A673 (cell line): ENCODE data around the gene SLC26A1. TPM values are rescaled to one million over a fixed set of nuclear protein-coding genes. Genes with fewer than 3 reads are reported as not detected.

ENCODE experiments used
- BruUV-seq: library from RNA; stranded (reverse); fragments of 400-500 nt; replicated peaks from 2 replicates; lab custom pipeline; 2021; lab: Mats Ljungman, UMichigan
- CTCF ChIA-PET: fragments of 300-600 bp; sonication (Branson Sonifier 250); formaldehyde crosslinking; loops from one replicate; lab custom pipeline; 2022; ENCODE audit warnings: antibody characterized with exemption; lab: Charles Lee
- POLR2A ChIA-PET: fragments of 300-600 bp; sonication (Branson Sonifier 250); formaldehyde crosslinking; loops from one replicate; lab custom pipeline; 2022; ENCODE audit warnings: antibody characterized with exemption; ENCODE audit not compliant: low non-redundant PET; lab: Charles Lee
- DNase-seq: peaks from one replicate; pipeline ENCODE4 v3.0.0-alpha.2; 2015; ENCODE audit warnings: low spot score
- H3K27ac ChIP-seq: fragments of 200-600 bp; sonication (generic); 2 replicates; pipeline ENCODE4 v1.5.1; 2016; ENCODE audit warnings: mixed run types, low read depth, mild to moderate bottlenecking, mixed read lengths, antibody characterized with exemption, low read length; ENCODE audit not compliant: poor library complexity, severe bottlenecking
- H3K27me3 ChIP-seq: fragments of 200-600 bp; sonication (generic); replicated peaks from 2 replicates; pipeline ENCODE4 v1.6.1; 2017; ENCODE audit warnings: mixed run types, low read depth, mild to moderate bottlenecking, mixed read lengths, antibody characterized with exemption, low read length; ENCODE audit not compliant: insufficient read depth, poor library complexity
- H3K36me3 ChIP-seq: fragments of 200-600 bp; sonication (generic); 2 replicates; pipeline ENCODE4 v1.6.1; 2016; ENCODE audit warnings: mixed run types, mild to moderate bottlenecking, mixed read lengths, antibody characterized with exemption, low read length; ENCODE audit not compliant: insufficient read depth, poor library complexity, severe bottlenecking
- H3K4me1 ChIP-seq: fragments of 200-600 bp; sonication (generic); 2 replicates; pipeline ENCODE4 v1.6.1; 2017; ENCODE audit warnings: mixed run types, mild to moderate bottlenecking, mixed read lengths, antibody characterized with exemption, low read length; ENCODE audit not compliant: insufficient read depth, poor library complexity, severe bottlenecking
- H3K4me3 ChIP-seq: fragments of 200-600 bp; sonication (generic); 2 replicates; pipeline ENCODE4 v1.5.1; 2016; ENCODE audit warnings: low read depth, mixed run types, mild to moderate bottlenecking, mixed read lengths, low read length; ENCODE audit not compliant: poor library complexity, severe bottlenecking
- H3K9me3 ChIP-seq: fragments of 200-600 bp; sonication (generic); 2 replicates; pipeline ENCODE4 v1.6.1; 2016; ENCODE audit warnings: mixed run types, low read depth, mild to moderate bottlenecking, mixed read lengths, antibody characterized with exemption, low read length; ENCODE audit not compliant: poor library complexity, severe bottlenecking
- CTCF ChIP-seq: fragments of 300-800, 200-600 bp; sonication (generic); conservative IDR thresholded peaks from 2 replicates; pipeline ENCODE4 v1.5.1; 2017; ENCODE audit warnings: low read depth, mild to moderate bottlenecking, antibody characterized with exemption, low read length, moderate library complexity, mixed read lengths
- EZH2 ChIP-seq: fragments of 200-600 bp; sonication (generic); IDR thresholded peaks from 2 replicates; pipeline ENCODE4 v1.6.1; 2017; ENCODE audit warnings: borderline replicate concordance, low read depth, mild to moderate bottlenecking, mixed read lengths, antibody characterized with exemption, low read length; ENCODE audit not compliant: poor library complexity, severe bottlenecking
- intact Hi-C: fragments of 100-400 bp; cut with micrococcal nuclease; formaldehyde crosslinking; loops from one replicate; pipeline ENCODE4 v1.10.0; 2022; ENCODE audit not compliant: unreplicated experiment
- total RNA-seq: library from RNA; stranded (reverse); gene quantifications from 2 replicates; pipeline ENCODE4 v1.2.3, GENCODE V29; 2021

SLC26A1 gene
- total RNA-seq, 1 experiment from 2014 or later: 0.30 TPM

GRCh38 chr4:957231-957580 is 36.0 kb downstream of the SLC26A1 start:
- Histone ChIP-seq H3K9me3 (no peaks in the 10 kb centered on the region), H3K36me3 (no peaks in the 10 kb centered on the region), H3K4me3 (no peak overlapping the region), H3K27me3 (no peaks in the 10 kb centered on the region), H3K27ac (no peak overlapping the region), H3K4me1 (no peaks in the 10 kb centered on the region)
- TF ChIP-seq EZH2 (no peak), CTCF (no peak)
- CTCF ChIA-PET: interaction anchor here (0.6 kb wide), 1 partner anchor 147 kb away, joined by 12 read pairs; no protein-coding TSS in a partner anchor
- BruUV-seq: no TSS peak
- DNase-seq: no peak
- POLR2A ChIA-PET: no interaction called here
- intact Hi-C loops: no loop called here

- POLR2A ChIA-PET: no interaction called here
- no TSS peak for BruUV-seq
- CTCF ChIA-PET: no interaction called here
Observed at GRCh38 chr4:956531-957230, 36.5 kb downstream of the SLC26A1 start.

GRCh38 chr4:955931-956381 is 37.2 kb downstream of the SLC26A1 start:
- intact Hi-C loops: no loop called here

More at GRCh38 chr4:956531-957230, 36.5 kb downstream of the SLC26A1 start:
- H3K9me3 ChIP-seq: no peaks in the 10 kb centered on the region
- H3K4me3 ChIP-seq: no peak overlapping the region
- no peaks in the 10 kb centered on the region for H3K4me1 ChIP-seq
- no peaks in the 10 kb centered on the region for H3K36me3 ChIP-seq
- H3K27me3 ChIP-seq: no peaks in the 10 kb centered on the region
- DNase-seq: no peak
- TF ChIP-seq CTCF: no peak
- TF ChIP-seq EZH2: no peak
- H3K27ac ChIP-seq: no peak overlapping the region
- intact Hi-C loops: no loop called here

More at GRCh38 chr4:955931-956381, 37.2 kb downstream of the SLC26A1 start:
- no TSS peak for BruUV-seq
- Histone ChIP-seq H3K27me3 (no peaks in the 10 kb centered on the region), H3K27ac (no peak overlapping the region), H3K9me3 (no peaks in the 10 kb centered on the region), H3K36me3 (no peaks in the 10 kb centered on the region), H3K4me1 (no peaks in the 10 kb centered on the region), H3K4me3 (no peak overlapping the region)
- TF ChIP-seq CTCF (no peak), EZH2 (no peak)
- ChIA-PET POLR2A (no interaction called here), CTCF (no interaction called here)
- DNase-seq: no peak
